ENCODE data around the gene GABRD. TPM values are rescaled to one million over a fixed set of nuclear protein-coding genes. Genes with fewer than 3 reads are reported as not detected.
"Not testable (repeated sequence)": the region's sequence is repeated elsewhere in the genome, so short reads cannot be mapped to it uniquely, and the experiment has no call there.

The GABRD gene
- total RNA-seq, 2 donors from 2014 or later, result not detected

DNA sequence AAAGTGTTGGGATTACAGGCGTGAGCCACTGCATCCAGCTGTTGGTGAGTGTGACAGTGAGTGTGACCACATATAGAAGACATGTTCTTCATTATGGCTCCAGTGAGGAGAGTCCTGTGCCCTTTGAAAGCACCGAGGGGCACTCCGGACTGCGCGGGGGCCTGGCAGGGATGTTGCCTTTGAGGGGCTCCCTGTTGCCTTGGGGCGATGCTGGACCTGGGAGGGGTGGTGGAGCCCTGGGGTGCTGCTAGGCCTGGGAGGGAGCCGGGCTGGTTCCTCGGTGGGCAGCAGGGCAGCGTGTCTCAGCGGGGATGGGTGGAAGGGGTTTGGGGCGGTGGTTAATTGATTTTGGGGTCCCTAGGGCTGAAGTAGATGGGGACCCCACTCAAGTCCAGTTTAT is 41.0 kb upstream of the GABRD start:
- ATAC-seq (ENCODE audit: insufficient number of reproducible peaks, low FRiP score, low read depth), result no peak
- no peaks in the 10 kb centered on the region for H3K9me3 ChIP-seq
- no peak overlapping the region for H3K27ac ChIP-seq
- H3K4me1 ChIP-seq (ENCODE audit: control insufficient read depth in 1 of 2, low read depth in 2 of 2), result no peaks in the 10 kb centered on the region
- no peak for DNase-seq (ENCODE audit: low spot score)
- H3K27me3 ChIP-seq (replicated peaks; ENCODE audit: insufficient read depth), result no peaks in the 10 kb centered on the region
- H3K4me3 ChIP-seq, result no peak overlapping the region
- TF ChIP-seq CTCF (IDR thresholded peaks at IDR 0.05), result no peak
- H3K36me3 ChIP-seq, result no peaks in the 10 kb centered on the region

DNA sequence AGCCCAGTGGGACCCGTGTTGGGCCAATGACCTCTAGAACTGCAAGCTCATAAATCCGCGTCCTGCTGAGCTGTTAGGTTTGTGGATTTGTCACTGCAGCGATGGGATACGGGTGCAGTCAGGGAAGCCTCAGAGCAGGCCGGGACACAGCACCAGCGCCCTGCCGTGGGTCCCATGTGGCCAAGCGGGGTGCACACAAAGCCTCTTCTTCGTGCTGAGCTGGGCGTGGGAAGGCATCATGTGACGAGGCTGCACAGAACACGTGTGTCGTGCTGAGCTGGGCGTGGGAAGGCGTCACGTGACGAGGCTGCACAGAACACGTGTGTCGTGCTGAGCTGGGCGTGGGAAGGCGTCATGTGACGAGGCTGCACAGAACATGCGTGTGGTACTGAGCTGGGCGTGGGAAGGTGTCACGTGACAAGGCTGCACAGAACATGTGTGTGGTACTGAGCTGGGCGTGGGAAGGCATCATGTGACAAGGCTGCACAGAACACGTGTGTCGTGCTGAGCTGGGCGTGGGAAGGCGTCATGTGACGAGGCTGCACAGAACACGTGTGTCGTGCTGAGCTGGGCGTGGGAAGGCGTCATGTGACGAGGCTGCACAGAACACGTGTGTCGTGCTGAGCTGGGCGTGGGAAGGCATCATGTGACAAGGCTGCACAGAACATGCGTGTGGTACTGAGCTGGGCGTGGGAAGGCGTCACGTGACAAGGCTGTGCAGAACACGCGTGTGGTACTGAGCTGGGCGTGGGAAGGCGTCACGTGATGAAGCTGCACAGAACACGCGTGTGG is 40.3 kb upstream of the GABRD start:
- not testable (repeated sequence) for H3K27me3 ChIP-seq (replicated peaks; ENCODE audit: insufficient read depth); H3K4me1 ChIP-seq (ENCODE audit: control insufficient read depth in 1 of 2, low read depth in 2 of 2); H3K4me3 ChIP-seq; H3K27ac ChIP-seq; DNase-seq (ENCODE audit: low spot score); H3K36me3 ChIP-seq; ATAC-seq (ENCODE audit: insufficient number of reproducible peaks, low FRiP score, low read depth); H3K9me3 ChIP-seq

DNA sequence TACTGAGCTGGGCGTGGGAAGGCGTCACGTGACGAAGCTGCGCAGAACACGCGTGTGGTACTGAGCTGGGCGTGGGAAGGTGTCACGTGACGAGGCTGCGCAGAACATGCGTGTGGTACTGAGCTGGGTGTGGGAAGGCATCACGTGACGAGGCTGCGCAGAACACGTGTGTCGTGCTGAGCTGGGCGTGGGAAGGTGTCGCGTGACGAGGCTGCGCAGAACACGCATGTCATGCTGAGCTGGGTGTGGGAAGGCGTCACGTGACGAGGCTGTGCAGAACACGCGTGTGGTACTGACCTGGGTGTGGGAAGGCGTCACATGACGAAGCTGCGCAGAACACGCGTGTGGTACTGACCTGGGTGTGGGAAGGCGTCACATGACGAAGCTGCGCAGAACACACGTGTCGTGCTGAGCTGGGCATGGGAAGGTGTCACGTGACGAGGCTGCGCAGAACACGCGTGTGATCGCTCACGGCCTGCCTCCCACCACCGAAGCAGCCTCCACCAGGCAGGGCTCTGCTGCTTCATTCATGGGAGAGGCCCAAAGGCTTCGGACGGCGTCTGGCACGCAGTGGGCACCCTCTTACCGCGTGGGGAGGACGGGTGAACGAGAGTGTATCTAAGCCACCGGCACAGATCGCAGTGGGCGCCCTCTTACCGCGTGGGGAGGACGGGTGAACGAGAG is 39.5 kb upstream of the GABRD start:
- Histone ChIP-seq H3K36me3 (no peaks in the 10 kb centered on the region), H3K9me3 (no peaks in the 10 kb centered on the region), H3K27ac (no peak overlapping the region), H3K4me1 (ENCODE audit: control insufficient read depth in 1 of 2, low read depth in 2 of 2) (no peaks in the 10 kb centered on the region), H3K27me3 (replicated peaks; ENCODE audit: insufficient read depth) (no peaks in the 10 kb centered on the region), H3K4me3 (no peak overlapping the region)
- ATAC-seq (ENCODE audit: insufficient number of reproducible peaks, low FRiP score, low read depth) (no peak), DNase-seq (ENCODE audit: low spot score) (no peak)
- TF ChIP-seq CTCF (IDR thresholded peaks at IDR 0.05), result no peak

- H3K27ac ChIP-seq, result no peak overlapping the region
- no peaks in the 10 kb centered on the region for H3K36me3 ChIP-seq
- H3K4me1 ChIP-seq (ENCODE audit: control insufficient read depth in 1 of 2, low read depth in 2 of 2), result no peaks in the 10 kb centered on the region
- H3K27me3 ChIP-seq (replicated peaks; ENCODE audit: insufficient read depth), result no peaks in the 10 kb centered on the region
- no peak overlapping the region for H3K4me3 ChIP-seq
- H3K9me3 ChIP-seq, result no peaks in the 10 kb centered on the region
- DNase-seq (ENCODE audit: low spot score) (no peak), ATAC-seq (ENCODE audit: insufficient number of reproducible peaks, low FRiP score, low read depth) (no peak)
- no peak for TF ChIP-seq CTCF (IDR thresholded peaks at IDR 0.05)
Measured at GRCh38 chr1:1980467-1981141, 38.5 kb upstream of the GABRD start.

- Histone ChIP-seq H3K4me1 (ENCODE audit: control insufficient read depth in 1 of 2, low read depth in 2 of 2) (no peaks in the 10 kb centered on the region), H3K36me3 (no peaks in the 10 kb centered on the region), H3K27ac (no peak overlapping the region), H3K27me3 (replicated peaks; ENCODE audit: insufficient read depth) (no peaks in the 10 kb centered on the region), H3K4me3 (no peak overlapping the region), H3K9me3 (no peaks in the 10 kb centered on the region)
- DNase-seq (ENCODE audit: low spot score) (no peak), ATAC-seq (ENCODE audit: insufficient number of reproducible peaks, low FRiP score, low read depth) (no peak)
- no peak for TF ChIP-seq CTCF (IDR thresholded peaks at IDR 0.05)
Measured at GRCh38 chr1:1981142-1981500, 38.0 kb upstream of the GABRD start.

- not testable (repeated sequence) for ATAC-seq (ENCODE audit: insufficient number of reproducible peaks, low FRiP score, low read depth); H3K9me3 ChIP-seq; DNase-seq (ENCODE audit: low spot score); H3K4me1 ChIP-seq (ENCODE audit: control insufficient read depth in 1 of 2, low read depth in 2 of 2); H3K27me3 ChIP-seq (replicated peaks; ENCODE audit: insufficient read depth); H3K36me3 ChIP-seq; H3K27ac ChIP-seq; H3K4me3 ChIP-seq
Measured at GRCh38 chr1:1981631-1982327, 37.4 kb upstream of the GABRD start.

Measured in thoracic aorta (tissue), 2 donors.